ENCODE results near the gene ATP9A.

Gene ATP9A

DNA sequence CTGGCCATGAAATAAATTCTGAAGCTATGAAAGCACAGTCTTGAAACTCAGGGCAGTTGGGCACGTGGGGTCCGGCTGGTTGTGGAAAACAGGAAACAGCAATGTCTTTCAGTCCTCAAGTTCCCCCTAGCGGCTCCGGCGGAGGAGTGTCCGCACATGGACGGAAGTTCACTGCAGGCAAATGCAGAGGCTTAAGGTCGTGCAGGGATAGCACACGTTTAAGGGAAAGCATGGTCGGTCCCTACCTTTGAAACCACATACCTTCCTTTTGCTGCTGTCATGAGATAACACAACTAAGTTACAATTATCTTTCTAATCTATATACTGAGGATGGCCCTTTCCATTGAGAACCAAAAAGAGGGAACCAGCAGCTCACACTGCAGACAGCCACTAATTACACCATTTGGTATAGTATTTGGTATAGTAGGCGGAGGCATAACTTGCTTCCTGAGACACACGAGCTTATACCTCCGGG is 173.1 kb downstream of the ATP9A start:
- DNase-seq, result peak; percentile 31 to 77

DNA sequence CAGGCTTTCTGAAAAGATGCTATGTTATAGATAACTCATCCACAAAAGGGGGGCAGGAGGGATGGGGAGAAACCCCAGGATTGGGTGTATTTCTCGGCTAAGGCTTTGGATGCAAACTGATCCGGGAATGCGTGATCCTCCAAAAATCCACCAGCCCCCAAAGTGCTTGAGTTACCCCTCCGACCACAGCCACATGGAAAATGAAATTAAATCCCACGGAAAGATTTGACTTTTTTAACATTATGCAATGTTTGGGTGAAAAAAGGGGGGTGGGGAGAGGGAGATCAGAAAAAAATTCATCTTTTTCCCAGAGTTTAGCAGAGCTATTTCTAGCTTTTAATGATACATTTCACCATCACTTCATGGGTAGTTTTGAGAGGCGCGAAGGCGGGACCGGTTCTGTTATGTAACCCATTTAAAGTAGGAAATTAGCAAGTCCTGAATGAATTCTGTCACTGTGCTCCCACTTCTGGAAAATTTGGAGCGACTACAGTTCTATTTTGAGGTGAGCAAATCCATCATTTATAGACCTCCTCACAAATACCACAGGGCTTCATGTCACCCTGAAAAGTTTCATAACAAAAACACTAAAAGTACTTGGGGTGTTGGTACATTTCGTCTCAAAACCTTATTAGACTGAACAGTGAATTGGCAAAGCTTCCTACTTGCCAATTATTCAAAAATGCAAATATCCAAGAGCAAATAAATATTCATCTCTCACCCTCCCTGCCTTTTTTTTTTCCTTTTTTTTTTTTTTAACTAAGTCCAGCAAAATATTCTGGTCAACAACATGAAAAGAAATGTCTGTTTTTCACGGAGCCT is 173.7 kb downstream of the ATP9A start:
- DNase-seq, result no peak

DNA sequence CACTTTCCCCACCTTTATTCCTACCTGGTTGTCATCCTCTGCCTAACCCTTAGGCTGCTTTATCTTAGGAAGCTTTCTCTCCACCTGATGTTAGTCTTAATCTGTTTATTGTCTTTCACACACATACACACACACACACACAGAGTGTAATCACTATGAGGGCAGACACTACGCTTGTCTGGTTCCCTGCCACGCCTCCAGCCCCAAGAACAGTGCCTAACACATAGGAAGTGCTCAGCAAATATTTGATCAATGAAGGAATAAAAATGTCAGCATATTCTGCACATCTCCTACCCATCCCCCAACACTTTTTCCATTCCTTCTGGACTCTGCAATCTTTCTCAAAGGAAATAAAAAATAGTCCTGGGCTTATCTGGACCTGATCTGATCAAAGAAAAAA is 174.6 kb downstream of the ATP9A start:
- no peak for DNase-seq

DNA sequence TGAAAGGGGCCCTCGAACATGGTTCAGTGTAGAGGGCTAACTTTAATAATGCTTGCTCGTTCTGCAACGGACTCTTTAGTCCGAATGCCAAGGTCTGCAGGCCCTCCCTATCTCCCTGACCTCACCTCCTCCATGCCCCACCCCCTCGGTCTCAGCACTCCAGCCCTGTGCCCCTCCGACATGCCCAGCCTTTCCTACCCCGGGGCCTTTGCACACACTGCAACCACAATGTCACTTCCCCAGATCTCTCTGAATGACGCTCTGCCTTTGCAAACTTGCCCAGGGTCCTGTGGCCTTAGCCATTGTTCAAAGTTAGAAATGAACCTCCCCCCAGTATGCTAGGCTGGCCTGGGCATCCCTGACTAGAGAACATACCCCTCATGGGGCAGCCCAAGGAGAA is 175.6 kb downstream of the ATP9A start:
- no peak for DNase-seq

DNA sequence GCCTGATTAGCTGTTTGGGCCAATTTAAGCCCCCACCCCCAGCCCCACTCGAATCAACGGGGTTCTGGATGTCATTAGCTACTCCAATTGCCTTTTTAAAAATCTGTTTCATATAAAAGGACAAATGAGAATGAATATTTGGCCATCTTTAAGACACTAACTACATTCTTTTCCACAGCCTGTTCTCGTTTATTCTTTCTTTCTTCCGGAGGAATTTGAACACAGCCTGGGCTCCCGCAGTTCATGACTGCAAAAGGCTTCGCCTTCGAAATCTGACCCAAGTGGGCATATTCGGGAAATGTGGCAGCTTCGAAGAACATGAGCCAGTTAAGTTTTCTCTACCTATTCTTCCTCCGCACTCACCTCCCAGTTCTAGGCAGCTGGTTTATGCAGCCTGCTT is 176.3 kb downstream of the ATP9A start:
- DNase-seq, result no peak

DNA sequence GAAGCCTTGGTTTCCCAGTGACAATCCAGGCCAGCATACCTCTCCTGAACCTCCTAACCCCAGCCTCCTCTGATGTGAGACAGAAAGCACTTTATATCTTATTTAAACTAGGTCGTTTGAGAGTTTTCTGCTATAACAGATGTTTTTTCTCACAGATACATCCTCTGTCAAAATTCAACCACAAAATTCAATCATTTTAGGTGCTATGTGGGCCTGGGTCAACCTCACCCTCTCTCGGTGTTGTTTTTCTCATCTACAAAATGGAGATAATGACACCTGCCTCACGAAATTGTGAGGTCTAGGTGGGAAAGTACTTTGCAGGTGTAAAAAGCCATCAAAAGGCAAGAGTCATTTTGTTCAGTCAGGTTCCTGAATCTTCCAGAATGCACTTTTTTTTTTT is 179.4 kb downstream of the ATP9A start:
- no peak for DNase-seq

DNA sequence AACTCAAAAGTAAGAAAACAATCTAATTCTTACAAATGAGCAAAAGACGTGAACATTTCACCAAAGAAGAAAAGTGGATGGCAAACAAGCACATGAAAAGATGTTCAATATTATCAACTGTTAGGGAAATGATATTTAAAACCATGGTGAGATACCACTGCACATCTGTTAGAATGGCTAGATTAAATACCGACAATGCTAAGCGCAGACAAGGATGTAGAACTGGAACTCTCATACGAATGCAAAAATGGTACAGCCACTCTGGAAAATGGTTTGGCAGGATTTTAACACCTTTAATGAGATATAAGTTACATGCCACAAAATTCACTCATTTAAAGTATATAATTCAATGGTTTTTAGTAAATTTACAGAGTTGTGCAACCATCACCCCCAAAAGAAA is 181.0 kb downstream of the ATP9A start:
- DNase-seq, result no peak

DNA sequence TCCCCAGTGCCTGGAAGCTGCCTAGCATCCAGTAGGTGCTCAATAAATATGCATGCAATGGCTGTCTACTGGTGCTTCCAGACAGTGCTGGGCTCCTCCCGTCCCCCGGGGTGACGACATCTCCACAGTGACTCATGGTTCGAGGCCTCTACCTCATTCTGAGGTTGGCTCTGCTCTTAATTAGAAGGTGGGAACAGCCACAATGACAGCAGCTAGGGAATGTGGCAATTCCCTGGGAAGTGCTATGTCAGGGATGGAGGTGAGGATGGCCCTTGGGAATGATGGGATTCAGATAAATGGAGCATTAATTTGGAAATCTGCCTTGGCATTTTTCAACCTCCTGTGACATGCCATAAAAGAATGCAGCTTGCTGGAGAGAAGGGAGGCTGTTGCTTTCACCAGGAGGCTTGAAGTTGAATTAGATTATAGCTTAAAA is 182.2 kb downstream of the ATP9A start:
- no peak for DNase-seq

DNA sequence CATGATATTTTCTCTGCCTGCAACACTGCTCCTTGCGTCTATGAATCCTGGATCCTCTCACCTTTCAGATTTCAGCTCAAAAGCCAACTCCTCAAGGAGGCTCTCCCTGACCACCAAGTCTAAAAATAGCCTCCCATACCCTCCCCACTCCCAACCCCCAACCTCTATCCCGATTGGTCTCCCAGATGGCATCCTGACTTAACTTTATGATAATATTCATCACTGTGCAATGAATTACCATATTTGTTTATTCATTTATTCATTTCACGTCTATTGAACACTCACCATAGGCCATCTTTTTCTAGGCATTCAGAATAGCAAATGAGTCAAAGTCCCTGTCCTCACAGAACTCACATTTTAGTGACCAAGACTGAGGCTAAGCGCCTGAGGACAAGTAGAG is 183.0 kb downstream of the ATP9A start:
- no peak for DNase-seq

DNA sequence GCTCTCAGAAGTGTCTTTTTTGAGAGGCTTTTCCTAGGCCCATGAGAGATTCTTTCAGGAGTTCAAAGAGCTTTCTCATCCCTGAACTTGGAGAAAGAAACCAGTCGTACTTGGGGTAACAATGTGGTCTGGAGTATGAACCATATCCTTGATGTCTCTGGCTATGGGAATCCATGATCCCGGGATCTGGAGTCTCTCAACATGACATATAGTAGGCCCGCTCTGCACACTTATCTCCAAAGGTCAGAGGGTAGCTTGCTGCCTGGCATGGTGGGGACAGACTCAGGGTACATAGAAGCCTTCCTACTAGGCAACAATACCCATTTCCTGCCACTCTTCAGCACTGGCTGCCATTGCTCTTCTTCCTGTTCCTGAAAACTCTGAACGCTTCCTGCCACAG is 183.5 kb downstream of the ATP9A start:
- DNase-seq, result no peak

DNA sequence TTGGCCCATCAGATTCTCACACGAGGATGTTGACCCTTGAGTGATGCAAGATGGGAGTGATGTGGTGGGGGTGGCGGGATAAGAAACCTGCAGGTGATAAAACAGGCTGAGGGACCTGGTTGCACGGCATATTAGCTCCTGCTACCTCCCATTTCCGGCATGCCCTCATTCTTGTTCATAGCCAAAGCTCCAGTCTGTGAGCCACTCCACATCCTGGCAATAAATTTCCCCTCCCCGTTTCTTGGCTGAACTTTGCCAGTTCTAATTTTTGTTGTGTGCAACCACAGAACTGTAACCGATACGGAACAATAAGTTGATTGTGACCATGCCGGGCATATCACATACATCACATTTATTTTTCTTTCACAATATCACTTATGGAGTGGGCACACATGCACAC is 184.1 kb downstream of the ATP9A start:
- no peak for DNase-seq

DNA sequence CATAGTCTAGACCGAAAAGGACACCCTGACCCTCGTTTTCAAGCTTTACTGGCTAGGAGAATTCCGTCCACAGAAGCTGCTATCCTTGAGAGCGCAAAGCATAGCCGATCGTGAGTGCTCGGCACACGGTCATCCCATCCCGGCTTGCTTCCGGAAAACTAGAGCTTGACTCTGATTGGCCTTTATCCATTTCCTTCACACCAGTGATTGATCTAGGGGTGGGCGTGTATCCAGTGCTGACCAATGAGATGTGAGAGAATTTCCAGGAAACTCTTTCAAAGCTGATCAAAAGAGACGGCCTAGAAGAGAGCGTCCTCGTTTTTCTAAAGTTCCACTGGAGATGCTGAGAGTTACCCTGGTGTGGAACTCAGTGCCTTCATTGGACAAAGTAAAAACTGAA is 184.7 kb downstream of the ATP9A start:
- DNase-seq, result no peak

DNA sequence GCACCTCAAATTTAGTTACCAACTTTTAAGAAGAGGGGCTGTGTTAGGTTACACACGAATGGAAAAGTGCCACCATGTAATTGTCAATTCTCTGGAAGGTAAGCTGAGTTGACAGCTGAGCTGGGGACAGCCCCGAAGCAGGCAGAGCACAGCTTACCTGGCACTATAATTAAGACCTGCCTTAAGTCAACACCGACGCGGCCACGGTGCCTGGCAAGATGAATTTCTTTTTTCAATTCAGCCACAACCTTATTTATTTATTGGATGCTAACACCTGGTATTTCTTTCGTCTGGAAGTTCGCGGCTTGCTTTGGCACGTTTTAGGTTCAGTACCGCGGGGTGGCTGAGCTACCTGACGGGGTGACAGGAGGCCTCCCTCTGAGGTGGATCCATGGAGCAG is 185.1 kb downstream of the ATP9A start:
- no peak for DNase-seq

DNA sequence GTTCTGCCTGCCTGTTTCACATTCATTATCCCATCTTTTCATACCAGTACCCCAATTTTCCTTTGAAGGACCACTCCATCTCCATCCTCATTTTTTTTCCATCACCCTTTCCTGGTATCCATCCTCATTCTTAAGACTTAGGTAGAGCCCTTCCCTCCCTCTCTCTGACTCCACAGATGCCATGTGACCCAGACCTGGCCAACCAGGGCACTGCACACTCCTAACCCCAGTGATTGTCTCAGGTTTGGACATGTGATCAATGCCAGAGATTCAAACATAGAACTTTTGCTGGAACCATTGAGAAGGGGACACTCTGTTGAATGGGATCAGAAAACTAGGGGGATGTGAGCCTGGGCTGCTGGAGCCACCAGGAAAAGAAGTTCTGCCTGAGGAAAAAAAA is 186.6 kb downstream of the ATP9A start:
- no peak for DNase-seq

DNA sequence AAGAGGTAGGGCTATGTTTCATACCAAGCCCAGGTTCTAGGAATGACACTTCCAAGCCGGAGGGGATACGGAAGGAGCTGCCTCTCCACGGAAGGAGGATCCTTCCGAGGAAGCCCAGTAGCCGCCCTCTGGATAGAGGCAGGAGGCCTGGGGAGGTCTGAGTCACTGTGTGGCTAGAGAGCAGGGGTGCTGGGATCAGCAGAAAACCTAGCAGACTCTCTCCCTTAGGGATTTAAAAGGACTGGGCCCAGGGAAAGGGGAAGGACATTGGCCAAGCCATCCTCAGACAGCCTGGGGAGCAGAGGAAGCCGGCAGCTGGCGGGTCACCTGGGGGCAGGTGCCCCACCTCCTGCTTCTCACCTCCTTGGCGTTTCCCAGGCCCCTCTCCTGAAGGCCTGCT is 189.1 kb downstream of the ATP9A start:
- no peak for DNase-seq

DNA sequence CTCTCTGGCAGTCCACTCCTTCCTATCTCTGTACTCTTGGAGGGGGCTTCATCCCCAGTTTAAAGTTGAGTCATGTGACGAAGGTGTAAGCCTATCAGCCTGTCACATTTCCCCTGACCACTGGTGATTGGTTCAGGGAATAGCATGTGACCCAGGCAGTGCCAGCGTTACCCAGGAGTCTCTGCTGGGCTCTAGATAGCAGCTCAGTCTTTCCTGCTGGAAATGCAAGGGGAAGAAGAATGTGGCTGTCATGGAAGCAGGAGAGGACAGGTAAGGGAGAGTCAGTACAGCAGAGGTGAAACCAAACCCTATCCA is 190.1 kb downstream of the ATP9A start:
- no peak for DNase-seq

DNA sequence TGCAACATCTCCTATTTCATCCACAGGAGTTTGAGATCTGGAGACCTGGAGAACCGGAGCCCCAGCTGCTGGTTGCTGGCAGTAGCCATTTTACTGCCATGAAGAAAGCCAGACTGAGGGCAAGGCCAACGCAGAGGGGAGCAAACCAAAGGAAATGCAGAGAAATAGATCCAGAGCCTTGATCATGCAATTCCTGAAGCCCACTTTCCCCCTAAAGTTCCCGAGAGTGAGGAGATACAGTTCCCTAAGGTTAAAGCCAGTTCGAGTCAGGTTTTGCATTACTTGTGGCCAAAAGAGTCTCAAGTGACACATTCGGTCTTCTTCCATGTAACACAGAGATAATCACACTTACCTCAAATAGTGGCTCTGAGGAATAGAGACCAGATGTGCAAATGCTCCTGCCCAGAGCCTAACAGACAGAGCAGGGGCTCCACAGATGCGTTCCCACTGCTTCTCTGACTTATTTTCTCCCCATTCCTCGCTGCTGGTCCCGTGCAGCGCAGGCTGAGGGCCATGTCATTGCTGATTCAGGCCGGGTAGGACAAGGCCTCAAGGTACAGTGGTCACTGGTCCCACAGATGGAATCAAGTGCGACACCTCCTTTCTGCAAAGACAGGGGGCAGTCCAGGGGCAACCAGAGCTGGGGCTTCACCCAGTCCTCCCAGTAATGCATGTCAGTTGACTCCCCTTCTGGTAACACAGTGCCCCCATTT is 190.6 kb downstream of the ATP9A start:
- DNase-seq, result no peak

DNA sequence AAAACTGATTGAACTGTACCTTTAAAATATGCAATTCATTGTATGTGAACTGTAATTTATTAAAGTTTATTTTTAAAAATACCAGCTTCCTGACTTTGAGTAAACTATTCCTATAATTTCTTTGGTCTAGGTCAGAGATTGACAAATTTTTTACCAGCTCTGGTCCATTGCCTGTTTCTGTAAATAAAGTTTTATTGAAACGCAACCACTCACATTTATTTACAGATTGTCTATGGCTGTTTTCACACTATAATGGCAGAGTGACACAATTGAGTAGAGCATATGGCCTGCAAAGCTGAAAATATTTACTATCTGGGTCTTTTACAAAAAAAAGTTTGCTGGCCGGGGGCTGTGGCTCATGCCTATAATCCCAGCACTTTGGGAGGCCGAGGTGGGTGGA is 192.7 kb downstream of the ATP9A start:
- no peak for DNase-seq

DNA sequence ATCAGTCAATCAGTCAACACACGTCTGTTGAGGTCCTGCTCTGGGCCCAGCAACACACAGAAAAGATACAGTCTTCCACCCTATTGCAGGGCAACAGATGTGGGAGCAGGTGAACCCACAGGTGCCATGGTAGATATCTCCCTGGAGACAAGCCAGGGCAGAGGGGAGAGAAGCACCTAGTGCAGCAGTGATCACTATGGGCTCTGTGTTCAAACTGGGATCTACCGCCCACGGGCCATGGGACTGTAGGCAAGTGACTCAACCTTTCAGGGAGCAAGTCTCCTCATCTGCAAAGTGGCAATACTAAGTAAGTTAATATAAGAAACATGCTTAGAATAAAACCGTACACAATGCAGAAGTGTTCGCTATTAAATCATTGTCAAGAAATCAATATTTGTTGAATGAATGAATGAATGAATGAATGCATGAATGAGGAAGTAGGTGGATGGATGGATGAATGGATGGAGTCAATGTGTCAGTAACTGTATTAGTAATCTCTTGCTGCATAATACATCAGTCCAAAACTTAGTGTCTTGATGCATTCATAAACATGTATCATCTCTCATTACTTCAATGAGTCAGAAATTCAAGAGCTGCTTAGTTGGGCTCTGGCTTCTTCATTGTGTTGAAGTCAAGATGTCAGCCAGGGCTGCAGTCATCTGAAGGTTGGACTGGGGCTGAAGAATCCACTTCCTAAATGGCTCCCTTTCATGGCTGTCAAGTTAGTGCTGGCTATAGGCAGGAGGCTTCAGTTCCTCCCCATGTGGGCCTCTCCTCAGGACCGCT is 193.7 kb downstream of the ATP9A start:
- no peak for DNase-seq

DNA sequence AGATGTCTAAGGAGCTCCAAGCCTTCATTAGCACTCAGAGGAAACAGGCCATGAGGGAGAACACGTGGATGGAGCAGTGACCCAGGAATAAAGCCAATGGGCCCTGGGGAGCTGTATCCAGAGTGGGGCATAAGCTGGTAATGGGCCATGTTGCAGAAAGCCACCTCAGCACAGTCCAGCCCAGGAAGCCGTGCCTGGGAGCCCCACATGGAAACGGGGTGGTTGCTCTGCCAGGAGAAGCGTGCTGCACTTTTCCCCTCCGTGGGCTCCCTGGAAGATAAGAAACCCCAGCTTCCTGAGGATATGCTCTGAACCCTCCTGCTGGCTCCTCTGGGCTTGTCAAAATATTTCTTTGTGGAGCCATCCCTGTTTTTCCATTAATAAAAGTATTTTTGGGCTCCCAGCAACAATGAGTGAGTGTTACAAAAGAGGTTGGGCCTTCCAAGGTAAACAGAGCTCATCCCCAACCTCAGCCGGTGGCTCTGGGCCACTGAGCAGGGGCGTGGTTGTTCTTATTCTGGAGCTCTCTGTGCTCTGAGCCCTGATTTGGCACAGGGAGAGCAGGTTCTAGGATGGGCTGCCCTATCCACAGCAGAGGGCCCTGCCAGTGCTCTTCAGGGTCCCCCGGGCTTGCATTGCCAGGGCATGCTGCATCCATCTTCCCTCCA is 194.5 kb downstream of the ATP9A start:
- DNase-seq, result no peak

DNA sequence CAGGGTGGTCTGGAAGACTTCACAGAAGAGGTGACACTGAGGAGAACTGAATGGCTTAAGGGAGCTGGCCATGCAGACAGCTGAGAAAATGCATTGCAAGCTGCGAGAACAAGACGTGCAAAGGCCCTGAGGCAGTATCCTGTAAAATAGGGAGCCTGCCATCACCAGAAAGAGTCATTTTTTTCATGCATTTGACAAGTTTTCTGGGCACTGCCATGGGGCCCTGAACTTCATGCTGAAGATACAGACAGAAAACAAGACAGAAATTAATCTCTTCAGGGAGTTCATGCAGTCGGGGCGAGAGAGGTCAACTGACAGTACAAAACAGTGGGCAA is 196.8 kb downstream of the ATP9A start:
- DNase-seq, result no peak

DNA sequence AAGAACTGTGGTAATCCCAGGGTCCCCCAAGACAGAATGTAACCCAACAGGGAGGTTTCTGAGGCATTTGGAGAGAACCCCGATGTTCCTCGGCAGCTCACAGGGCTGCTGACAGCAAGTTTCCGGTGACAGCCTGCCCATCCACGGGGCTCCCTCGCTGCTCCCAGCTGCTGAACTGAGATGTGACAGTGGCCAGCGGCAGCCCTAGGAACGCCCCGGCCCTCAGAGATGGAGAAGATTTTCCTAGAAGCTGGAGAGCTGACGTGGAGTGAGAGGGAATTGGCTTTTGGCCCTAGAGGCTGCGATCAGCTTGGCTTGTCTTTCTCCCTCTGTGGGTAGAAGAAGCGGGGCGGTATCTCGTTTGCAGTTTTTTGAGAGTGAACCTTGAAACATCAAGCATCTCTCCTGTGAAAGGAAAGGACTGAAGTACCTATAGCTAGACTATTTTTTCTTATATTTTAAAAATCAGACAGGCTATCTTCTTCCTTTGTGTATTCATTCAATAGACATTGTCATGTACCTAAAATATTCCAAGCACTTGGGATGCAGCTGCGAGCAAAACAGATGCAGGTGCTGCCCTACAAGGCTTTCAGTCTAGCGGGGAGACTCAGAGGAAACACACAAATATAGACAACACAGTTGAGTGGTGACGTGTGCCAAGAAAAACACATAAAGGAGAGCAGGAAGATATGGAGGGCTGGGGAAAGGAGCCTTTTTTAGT is 197.3 kb downstream of the ATP9A start:
- DNase-seq, result no peak
